Measurements from ENCODE around the gene LASP1NB.
"Not testable (repeated sequence)": the region's sequence is repeated elsewhere in the genome, so short reads cannot be mapped to it uniquely, and the experiment has no call there.

The LASP1NB gene

GRCh38 chr17:38947189-38947588 lies 21.8 kb downstream of the LASP1NB start:
- H3K4me3 ChIP-seq (ENCODE audit: low read length): no peak overlapping the region
- H3K4me2 ChIP-seq (ENCODE audit: low read length): no peak overlapping the region
- no peaks in the 10 kb centered on the region for H3K9me3 ChIP-seq (ENCODE audit: low read length)
- no peak overlapping the region for H2AFZ ChIP-seq (ENCODE audit: low read depth, low read length)
- TF ChIP-seq TAF1 (IDR thresholded peaks at IDR 0.05; ENCODE audit: low read depth): no peak
- no peak for TF ChIP-seq RAD21 (conservative IDR thresholded peaks at IDR 0.05)
- no peak for TF ChIP-seq SMC3 (conservative IDR thresholded peaks at IDR 0.05; ENCODE audit: poor library complexity)
- no peak for TF ChIP-seq EP300 (conservative IDR thresholded peaks at IDR 0.05; ENCODE audit: poor library complexity, severe bottlenecking)
- TF ChIP-seq REST (IDR thresholded peaks at IDR 0.05; ENCODE audit: borderline replicate concordance): no peak
- no peak for TF ChIP-seq EZH2 (IDR thresholded peaks at IDR 0.05; ENCODE audit: borderline replicate concordance, insufficient read depth, low read length, poor library complexity, severe bottlenecking)
- TF ChIP-seq CTCF (IDR thresholded peaks at IDR 0.05; ENCODE audit: poor library complexity, severe bottlenecking): no peak
- TF ChIP-seq MXI1 (conservative IDR thresholded peaks at IDR 0.05; ENCODE audit: poor library complexity, severe bottlenecking): no peak
- TF ChIP-seq POLR2AphosphoS5 (IDR thresholded peaks at IDR 0.05): no peak
- no peaks in the 10 kb centered on the region for H3K27me3 ChIP-seq (ENCODE audit: insufficient read depth, low read depth, low read length)
- H3K9me2 ChIP-seq (ENCODE audit: insufficient read depth, low read length): no peaks in the 10 kb centered on the region
- no peak overlapping the region for H3K27ac ChIP-seq (ENCODE audit: low read length)
- H3K79me2 ChIP-seq (replicated peaks; ENCODE audit: insufficient read depth, low read length): no peaks in the 10 kb centered on the region
- H3K9ac ChIP-seq (ENCODE audit: low read length): no peak overlapping the region
- no peaks in the 10 kb centered on the region for H3K36me3 ChIP-seq (ENCODE audit: insufficient read depth, low read length)
- no peaks in the 10 kb centered on the region for H3F3A ChIP-seq (ENCODE audit: insufficient read depth, low read length, poor library complexity, severe bottlenecking)
- H4K20me1 ChIP-seq (ENCODE audit: insufficient read depth): no peaks in the 10 kb centered on the region

GRCh38 chr17:38953800-38954199 lies 28.4 kb downstream of the LASP1NB start:
- not testable (repeated sequence) for H2AFZ ChIP-seq (ENCODE audit: low read depth, low read length); H3F3A ChIP-seq (ENCODE audit: insufficient read depth, low read length, poor library complexity, severe bottlenecking); H3K27me3 ChIP-seq (ENCODE audit: insufficient read depth, low read depth, low read length); H3K36me3 ChIP-seq (ENCODE audit: insufficient read depth, low read length); H3K9me2 ChIP-seq (ENCODE audit: insufficient read depth, low read length); H3K4me2 ChIP-seq (ENCODE audit: low read length); H4K20me1 ChIP-seq (ENCODE audit: insufficient read depth); H3K9me3 ChIP-seq (ENCODE audit: low read length); H3K9ac ChIP-seq (ENCODE audit: low read length); H3K27ac ChIP-seq (ENCODE audit: low read length); H3K79me2 ChIP-seq (replicated peaks; ENCODE audit: insufficient read depth, low read length); H3K4me3 ChIP-seq (ENCODE audit: low read length)

- Histone ChIP-seq H3K9me2 (ENCODE audit: insufficient read depth, low read length) (no peaks in the 10 kb centered on the region), H3K4me2 (ENCODE audit: low read length) (no peak overlapping the region), H3K27ac (ENCODE audit: low read length) (no peak overlapping the region), H2AFZ (ENCODE audit: low read depth, low read length) (no peak overlapping the region), H3K36me3 (ENCODE audit: insufficient read depth, low read length) (no peaks in the 10 kb centered on the region), H3K79me2 (replicated peaks; ENCODE audit: insufficient read depth, low read length) (no peaks in the 10 kb centered on the region), H3K9me3 (ENCODE audit: low read length) (no peaks in the 10 kb centered on the region), H3K9ac (ENCODE audit: low read length) (no peak overlapping the region), H3F3A (ENCODE audit: insufficient read depth, low read length, poor library complexity, severe bottlenecking) (no peaks in the 10 kb centered on the region), H3K4me3 (ENCODE audit: low read length) (no peak overlapping the region), H4K20me1 (ENCODE audit: insufficient read depth) (no peaks in the 10 kb centered on the region), H3K27me3 (ENCODE audit: insufficient read depth, low read depth, low read length) (no peaks in the 10 kb centered on the region)
- TF ChIP-seq EZH2 (IDR thresholded peaks at IDR 0.05; ENCODE audit: borderline replicate concordance, insufficient read depth, low read length, poor library complexity, severe bottlenecking): no peak
- TF ChIP-seq CTCF (IDR thresholded peaks at IDR 0.05; ENCODE audit: poor library complexity, severe bottlenecking): no peak
- TF ChIP-seq MXI1 (conservative IDR thresholded peaks at IDR 0.05; ENCODE audit: poor library complexity, severe bottlenecking): no peak
- no peak for TF ChIP-seq EP300 (conservative IDR thresholded peaks at IDR 0.05; ENCODE audit: poor library complexity, severe bottlenecking)
- TF ChIP-seq TAF1 (IDR thresholded peaks at IDR 0.05; ENCODE audit: low read depth): no peak
- TF ChIP-seq REST (IDR thresholded peaks at IDR 0.05; ENCODE audit: borderline replicate concordance): no peak
- no peak for TF ChIP-seq RAD21 (conservative IDR thresholded peaks at IDR 0.05)
- TF ChIP-seq POLR2AphosphoS5 (IDR thresholded peaks at IDR 0.05): no peak
- TF ChIP-seq SMC3 (conservative IDR thresholded peaks at IDR 0.05; ENCODE audit: poor library complexity): no peak
Measured at GRCh38 chr17:38958326-38958725, 32.9 kb downstream of the LASP1NB start.

All from neural cell (in vitro differentiated cells).